ENCODE measurements around the gene SCG5.

GRCh38 chr15:32704395-32704981 is 63.0 kb downstream of the SCG5 start:
- TF ChIP-seq CTCF (IDR thresholded peaks at IDR 0.05) = no peak
- TF ChIP-seq POLR2AphosphoS5 (IDR thresholded peaks at IDR 0.05) = no peak

All from gastroesophageal sphincter (tissue), 3 donors.